Measurements from ENCODE around the gene ZNF630.
"Not testable (repeated sequence)": the region's sequence is repeated elsewhere in the genome, so short reads cannot be mapped to it uniquely, and the experiment has no call there.

The ZNF630 gene

GRCh38 chrX:48025561-48025960 lies 45.9 kb downstream of the ZNF630 start:
- no peak overlapping the region for H3K4me3 ChIP-seq (replicated peaks; ENCODE audit: low read depth, low read length)
- H3K27me3 ChIP-seq (replicated peaks; ENCODE audit: control insufficient read depth, insufficient read depth, low read length), result no peaks in the 10 kb centered on the region
- DNase-seq (ENCODE audit: extremely low read depth, insufficient read length), result peak; percentile 22
- TF ChIP-seq CTCF (IDR thresholded peaks at IDR 0.05; ENCODE audit: insufficient read depth, low read length, poor library complexity, severe bottlenecking), result peak; percentile 46
- no peaks in the 10 kb centered on the region for H3K36me3 ChIP-seq (ENCODE audit: control insufficient read depth, insufficient read depth, low read length)

DNA sequence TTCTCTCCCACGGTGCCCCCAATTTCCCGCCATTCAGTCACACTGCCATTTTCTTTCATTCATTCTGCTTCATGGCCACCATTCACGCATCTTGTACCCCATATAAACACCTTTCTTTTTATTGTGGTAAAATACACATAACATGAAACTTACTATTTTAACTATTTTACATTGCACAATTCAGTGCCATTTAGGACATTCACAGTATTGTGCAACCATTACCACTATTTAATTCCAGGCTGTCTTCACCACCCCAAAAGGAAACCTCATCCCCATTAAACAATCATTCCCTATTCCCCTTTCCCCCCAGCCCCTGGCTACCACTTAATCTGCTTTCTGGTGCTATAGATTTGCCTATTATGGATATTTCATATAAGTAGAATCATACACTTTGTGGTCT lies 48.7 kb downstream of the ZNF630 start:
- no peak for DNase-seq (ENCODE audit: extremely low read depth, insufficient read length)
- TF ChIP-seq CTCF (IDR thresholded peaks at IDR 0.05; ENCODE audit: insufficient read depth, low read length, poor library complexity, severe bottlenecking), result no peak
- Histone ChIP-seq H3K36me3 (ENCODE audit: control insufficient read depth, insufficient read depth, low read length) (no peaks in the 10 kb centered on the region), H3K27me3 (replicated peaks; ENCODE audit: control insufficient read depth, insufficient read depth, low read length) (no peaks in the 10 kb centered on the region), H3K4me3 (replicated peaks; ENCODE audit: low read depth, low read length) (no peak overlapping the region)

- DNase-seq (ENCODE audit: extremely low read depth, insufficient read length), result no peak
- Histone ChIP-seq H3K27me3 (replicated peaks; ENCODE audit: control insufficient read depth, insufficient read depth, low read length) (no peaks in the 10 kb centered on the region), H3K4me3 (replicated peaks; ENCODE audit: low read depth, low read length) (no peak overlapping the region), H3K36me3 (ENCODE audit: control insufficient read depth, insufficient read depth, low read length) (no peaks in the 10 kb centered on the region)
- no peak for TF ChIP-seq CTCF (IDR thresholded peaks at IDR 0.05; ENCODE audit: insufficient read depth, low read length, poor library complexity, severe bottlenecking)
Observed at GRCh38 chrX:48022100-48022499, 49.3 kb downstream of the ZNF630 start.

DNA sequence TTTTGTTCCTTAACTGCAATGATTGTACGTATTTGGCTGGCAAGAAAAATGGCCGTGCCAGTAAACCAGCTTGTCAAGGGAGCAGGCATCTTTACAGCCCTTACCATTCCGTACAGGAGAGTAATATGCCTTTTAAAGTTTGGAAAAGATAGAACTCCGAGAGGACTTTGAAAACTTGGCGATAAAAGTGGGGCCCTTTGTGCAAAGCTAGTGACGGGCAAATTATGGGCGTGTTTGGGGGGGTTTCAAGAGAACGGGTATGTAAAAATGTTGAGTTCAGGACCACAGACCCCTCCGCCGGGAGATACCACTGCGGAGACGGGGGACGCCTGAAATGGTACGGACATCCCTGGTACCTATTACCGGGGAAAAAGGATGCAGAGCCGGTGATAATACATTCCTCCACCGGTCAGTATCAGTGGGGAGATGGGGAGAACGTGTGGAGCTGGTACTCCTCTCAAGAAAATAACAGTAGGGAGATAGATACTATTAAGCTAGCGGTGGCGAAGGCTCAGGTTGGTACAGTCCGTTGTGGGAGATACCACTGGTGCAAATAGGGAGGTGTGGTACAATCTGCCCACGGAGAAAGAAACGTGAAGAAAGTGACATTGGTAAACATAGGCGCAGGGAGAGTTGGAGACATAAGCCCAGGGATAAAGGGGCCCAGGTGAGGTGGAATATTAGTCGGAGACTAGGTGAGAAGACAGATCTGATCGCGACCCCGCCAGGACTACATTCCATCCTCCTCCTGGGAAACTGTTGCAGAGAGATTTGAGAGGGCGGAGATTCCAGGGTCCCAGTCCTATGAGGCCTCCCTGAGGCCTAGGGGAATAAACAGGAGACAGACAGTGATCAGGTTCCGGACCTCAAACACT lies 50.2 kb downstream of the ZNF630 start:
- H3K27me3 ChIP-seq (replicated peaks; ENCODE audit: control insufficient read depth, insufficient read depth, low read length), result no peaks in the 10 kb centered on the region
- H3K4me3 ChIP-seq (replicated peaks; ENCODE audit: low read depth, low read length), result peak overlapping the region; percentile 65
- peak; percentile 63 for DNase-seq (ENCODE audit: extremely low read depth, insufficient read length)
- no peak for TF ChIP-seq CTCF (IDR thresholded peaks at IDR 0.05; ENCODE audit: insufficient read depth, low read length, poor library complexity, severe bottlenecking)
- H3K36me3 ChIP-seq (ENCODE audit: control insufficient read depth, insufficient read depth, low read length), result no peaks in the 10 kb centered on the region

GRCh38 chrX:48020472-48020871 lies 51.0 kb downstream of the ZNF630 start:
- H3K36me3 ChIP-seq (ENCODE audit: control insufficient read depth, insufficient read depth, low read length); H3K4me3 ChIP-seq (replicated peaks; ENCODE audit: low read depth, low read length); H3K27me3 ChIP-seq (replicated peaks; ENCODE audit: control insufficient read depth, insufficient read depth, low read length); DNase-seq (ENCODE audit: extremely low read depth, insufficient read length): not testable (repeated sequence)

- H3K36me3 ChIP-seq (ENCODE audit: control insufficient read depth, insufficient read depth, low read length); H3K4me3 ChIP-seq (replicated peaks; ENCODE audit: low read depth, low read length); DNase-seq (ENCODE audit: extremely low read depth, insufficient read length); H3K27me3 ChIP-seq (replicated peaks; ENCODE audit: control insufficient read depth, insufficient read depth, low read length): not testable (repeated sequence)
Observed at GRCh38 chrX:48019892-48020291, 51.5 kb downstream of the ZNF630 start.

- not testable (repeated sequence) for DNase-seq (ENCODE audit: extremely low read depth, insufficient read length)
Observed at GRCh38 chrX:48016583-48017310, 54.7 kb downstream of the ZNF630 start.

DNA sequence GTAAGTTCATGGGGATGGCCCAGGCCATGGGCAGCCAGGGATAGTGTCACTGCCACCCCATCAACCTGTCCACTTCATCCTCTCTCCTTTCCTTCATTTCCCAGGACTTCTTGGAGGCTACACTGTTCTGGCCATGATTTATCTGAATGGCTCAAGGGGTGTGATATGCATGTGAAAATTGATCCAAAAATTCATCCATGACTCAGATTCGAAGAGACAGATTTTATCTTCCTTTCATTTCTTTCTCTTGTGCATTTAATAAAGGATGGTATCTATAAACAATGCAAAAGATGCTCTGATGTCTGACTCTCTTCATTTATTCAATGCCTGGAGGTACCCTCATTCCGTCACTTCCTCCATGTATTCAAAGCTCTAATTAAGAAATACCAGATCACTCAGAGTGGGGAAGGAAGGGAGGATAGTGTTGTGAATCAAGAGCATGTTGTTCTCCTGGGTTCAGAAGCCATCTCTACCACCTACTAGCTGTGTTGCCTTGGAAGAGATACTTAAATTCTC lies 61.9 kb downstream of the ZNF630 start:
- not testable (repeated sequence) for H3K27me3 ChIP-seq (replicated peaks; ENCODE audit: control insufficient read depth, insufficient read depth, low read length); DNase-seq (ENCODE audit: extremely low read depth, insufficient read length); H3K36me3 ChIP-seq (ENCODE audit: control insufficient read depth, insufficient read depth, low read length); H3K4me3 ChIP-seq (replicated peaks; ENCODE audit: low read depth, low read length)

More at GRCh38 chrX:48016583-48017310, 54.7 kb downstream of the ZNF630 start:
- not testable (repeated sequence) for H3K4me3 ChIP-seq (replicated peaks; ENCODE audit: low read depth, low read length); H3K27me3 ChIP-seq (replicated peaks; ENCODE audit: control insufficient read depth, insufficient read depth, low read length); H3K36me3 ChIP-seq (ENCODE audit: control insufficient read depth, insufficient read depth, low read length)
